LoVo (cell line): ENCODE measurements around the gene SLC22A2.
A peak's percentile ranks its signal among the peaks of the same experiment; 100 is the strongest.
"Not testable (repeated sequence)": the region's sequence is repeated elsewhere in the genome, so short reads cannot be mapped to it uniquely, and the experiment has no call there.

ENCODE experiments used
- DNase-seq: peaks from one replicate; pipeline ENCODE4 v3.0.0-alpha.2; 2016; ENCODE audit warnings: low spot score

Gene SLC22A2

DNA sequence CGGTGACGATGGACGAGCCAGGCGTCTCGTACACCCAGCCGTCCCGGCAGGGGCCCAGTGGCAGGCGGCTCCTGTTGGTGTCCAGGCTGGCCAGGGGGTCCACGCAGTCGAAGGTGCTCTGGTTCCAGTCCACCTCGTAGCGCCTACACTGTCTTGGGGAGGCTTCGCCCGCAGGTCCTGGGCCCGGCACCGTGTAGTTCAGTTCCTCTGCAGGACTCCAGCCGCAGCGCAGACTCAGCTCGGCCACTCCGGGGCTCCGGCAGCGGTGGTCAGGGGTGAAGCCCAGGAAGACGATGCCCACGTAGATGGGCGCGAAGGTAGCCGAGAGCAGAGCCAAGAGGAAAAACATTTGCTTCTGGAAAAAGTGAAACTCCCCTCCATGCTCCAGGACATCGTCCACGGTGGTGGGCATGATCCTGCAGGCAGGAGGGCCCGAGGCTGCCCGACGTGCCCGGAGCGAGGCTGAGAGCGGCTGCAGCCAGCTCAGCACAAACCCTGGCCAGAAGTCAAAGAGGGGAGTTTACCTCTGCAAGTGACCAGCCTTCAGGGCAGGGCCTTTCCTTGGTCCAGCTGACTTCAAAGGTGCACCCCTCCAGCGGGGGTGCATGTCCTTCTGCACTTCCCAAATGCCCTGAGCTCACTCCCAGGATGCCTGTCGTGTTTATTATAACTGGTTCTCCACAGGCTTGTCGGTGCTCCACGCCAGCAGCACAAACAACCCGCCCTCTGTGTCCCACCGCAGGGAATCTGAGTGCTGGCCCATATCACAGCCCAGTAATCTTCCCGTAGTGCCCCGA lies at the start of gene SLC22A2:
Gene SLC22A2, minus strand, starts transcription at position 476 of the 797 bp plus-strand sequence. Its CDS starts 64 bp downstream, at position 412.
- DNase-seq = no peak

DNA sequence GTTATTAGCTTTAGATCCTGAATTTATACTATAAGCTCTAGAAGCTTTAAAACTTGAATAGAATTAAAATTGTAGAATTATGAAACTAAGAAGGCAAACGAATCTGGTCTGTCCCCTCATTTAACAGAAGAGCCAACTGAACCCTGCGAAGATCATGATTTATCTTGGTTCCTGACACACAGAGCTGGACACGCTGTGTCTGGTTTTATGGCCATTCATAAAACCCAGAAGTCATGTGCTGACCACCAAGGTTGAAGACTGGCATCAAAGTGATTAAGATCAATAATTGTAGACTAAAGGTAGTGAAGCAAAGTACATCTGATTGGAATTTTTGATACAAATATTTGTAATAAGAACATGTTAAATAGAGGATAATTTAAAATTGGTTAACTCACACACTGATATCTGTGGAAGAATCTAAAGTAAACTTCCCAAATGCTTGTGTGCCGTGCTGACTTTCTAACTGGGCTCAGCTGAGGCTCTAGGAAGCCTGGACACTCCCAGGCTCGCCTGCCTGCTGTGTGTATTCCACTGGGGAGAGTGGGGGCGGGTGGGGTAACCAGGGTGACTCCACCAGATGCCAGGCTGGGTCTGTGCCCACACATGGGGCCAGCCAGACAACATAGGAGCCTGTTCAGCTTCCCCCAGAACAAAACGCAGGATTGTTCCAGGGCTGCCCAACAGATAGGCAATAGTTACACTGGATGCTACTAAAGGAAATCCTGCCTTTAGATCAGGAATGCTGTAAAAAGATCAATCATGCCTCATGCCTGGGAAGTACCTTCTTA lies 47.5 kb upstream of the SLC22A2 start:
- DNase-seq = no peak

DNA sequence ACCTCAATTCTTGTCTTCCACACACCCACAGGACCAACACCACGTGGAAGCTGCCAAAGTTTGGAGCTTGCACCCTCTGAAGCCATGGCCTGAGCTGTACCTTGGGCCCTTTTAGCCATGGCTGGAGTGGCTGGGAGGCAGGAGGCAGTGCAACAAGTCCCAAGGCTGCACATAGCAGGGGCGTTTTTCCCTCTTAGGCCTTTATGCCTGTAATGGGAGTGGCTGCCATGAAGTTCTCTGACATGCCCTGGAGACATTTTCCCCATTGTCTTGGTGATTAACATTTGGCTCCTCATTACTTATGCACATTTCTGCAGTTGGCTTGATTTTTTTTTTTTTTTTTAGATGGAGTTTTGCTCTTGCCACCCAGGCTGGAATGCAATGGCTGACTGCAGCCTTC lies 45.2 kb upstream of the SLC22A2 start:
- DNase-seq = no peak

DNA sequence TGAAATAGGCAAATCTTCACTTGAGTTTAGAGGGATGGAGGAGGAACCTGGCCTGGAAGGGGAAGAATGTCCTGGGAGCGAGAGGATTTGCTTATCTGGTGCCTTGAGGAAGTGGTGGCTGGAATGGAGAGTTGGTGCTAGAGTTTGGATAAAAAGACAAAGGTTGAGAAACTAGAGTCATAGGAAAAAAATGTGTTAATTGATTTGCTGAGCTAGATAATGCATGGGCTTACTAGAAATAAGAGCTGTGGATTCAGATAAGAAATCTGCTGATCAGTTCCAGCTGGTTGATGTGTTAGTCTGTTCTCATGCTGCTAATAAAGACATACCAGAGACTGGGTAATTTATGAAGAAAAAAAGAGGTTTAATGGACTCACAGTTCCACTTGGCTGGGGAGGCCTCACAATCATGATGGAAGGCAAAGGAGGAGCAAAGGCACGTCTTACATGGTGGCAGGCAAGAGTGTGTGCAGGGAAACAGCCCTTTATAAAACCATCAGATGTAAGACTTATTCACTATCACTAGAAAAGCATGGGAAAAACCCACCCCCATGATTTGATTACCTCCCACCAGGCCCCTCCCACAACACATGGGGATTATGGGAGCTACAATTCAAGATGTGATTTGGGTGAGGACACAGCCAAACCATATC lies 43.9 kb upstream of the SLC22A2 start:
- not testable (repeated sequence) for DNase-seq

DNA sequence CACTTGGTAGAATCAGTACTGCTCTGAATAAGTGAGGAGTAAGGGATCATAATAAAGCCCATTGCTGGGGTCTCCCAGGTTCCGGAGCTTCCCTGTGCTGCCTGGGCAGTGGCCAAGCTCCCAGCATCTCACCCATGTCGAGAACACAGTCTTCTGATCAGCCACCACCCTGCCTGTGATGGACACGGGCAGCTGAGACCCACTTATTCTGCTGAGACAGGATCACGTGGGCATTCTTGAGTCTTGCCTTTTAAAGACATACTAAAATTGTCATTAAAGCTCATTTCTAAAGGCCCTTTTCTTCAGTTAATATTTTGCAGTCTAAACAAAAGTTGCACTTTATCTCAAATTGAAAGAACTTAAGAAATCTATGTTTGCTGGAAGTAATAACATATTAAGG lies 42.7 kb upstream of the SLC22A2 start:
- DNase-seq = no peak

DNA sequence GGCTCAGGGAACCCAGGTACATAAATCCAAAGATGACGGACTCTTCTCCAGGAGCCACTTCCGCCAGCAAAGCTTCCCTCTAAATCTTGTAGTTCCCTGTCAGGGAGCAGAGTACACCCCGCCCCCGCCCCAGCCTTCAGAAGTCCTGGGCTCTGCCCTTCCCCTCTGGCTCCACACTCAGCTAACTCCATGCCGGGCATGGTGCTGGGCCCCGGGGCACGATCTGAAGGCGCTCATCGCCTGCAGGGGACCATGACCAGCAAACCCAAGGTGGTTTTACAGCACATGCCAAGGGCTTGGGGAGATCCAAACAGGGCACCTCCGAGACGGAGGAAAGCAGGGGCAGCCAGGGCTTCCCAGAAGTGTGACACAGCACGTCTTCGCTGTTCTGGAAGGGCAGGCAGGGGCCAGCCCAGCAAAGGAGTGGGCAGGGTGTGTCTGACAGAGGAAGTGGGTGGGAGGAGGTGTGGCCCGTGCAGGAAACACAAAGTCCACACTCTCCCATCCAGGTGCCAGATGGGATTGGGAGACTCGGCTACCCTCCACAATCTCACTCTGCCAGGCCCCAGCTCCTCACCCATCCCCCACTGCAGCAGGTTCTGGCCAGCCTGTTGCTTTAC lies 41.6 kb upstream of the SLC22A2 start:
- DNase-seq = peak; percentile 77

DNA sequence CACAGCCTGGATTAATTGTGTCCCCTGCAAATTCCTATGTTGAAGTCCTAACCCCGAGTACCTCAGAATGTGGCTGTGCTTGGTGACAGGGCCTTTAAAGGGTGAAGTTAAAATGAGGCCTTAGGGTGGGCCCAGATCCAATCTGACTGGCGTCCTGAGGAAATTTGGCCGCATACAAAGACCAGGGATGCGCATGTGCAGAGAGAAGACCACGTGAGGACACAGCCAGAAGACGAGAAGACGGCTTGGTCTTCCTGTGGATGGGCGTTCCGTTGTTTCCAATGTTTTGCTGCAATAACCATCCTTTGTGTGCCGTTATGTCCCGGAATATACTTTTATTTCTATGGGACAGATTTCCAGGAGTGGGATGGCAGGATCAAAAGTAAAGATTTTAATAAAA lies 40.9 kb upstream of the SLC22A2 start:
- no peak for DNase-seq

DNA sequence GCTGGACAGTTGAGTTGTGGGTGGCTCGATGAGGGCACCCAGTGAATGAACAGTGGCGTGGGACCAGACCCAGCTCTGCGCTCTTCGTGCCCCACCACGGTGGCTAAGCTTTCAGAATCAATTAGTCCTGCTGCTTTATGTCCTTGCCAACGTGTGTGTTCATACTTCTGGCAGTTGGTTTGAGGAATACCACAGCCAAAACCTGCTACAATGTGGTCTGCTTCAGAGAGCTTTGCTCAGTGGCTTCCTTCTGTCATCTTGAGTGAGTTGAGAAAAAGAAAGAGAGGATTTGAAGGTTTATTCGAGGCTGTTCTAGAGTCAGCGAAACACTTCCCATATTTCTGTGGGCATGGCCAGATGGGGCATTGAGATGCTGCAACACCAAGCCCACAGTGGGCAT lies 39.5 kb upstream of the SLC22A2 start:
- DNase-seq = no peak

DNA sequence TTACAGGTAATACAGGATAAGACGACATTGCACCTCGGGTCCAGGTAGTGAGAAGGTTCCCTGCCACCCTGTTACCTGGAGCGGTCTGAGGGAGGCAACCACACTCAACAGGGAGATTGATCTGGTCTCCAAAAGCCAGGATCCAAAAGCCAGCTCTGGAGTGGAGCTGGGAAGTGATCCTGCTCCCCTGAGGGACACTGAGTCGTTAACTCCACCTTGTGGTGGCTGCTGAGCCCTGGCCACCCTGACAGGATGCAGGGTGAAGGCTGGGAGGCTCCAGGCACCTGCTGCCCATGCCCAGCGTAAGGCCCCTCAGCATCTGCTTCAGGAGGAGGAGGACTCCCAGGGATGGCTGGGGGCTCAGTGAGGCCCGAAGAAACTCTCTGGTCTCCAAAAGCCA lies 38.7 kb upstream of the SLC22A2 start:
- DNase-seq = no peak

DNA sequence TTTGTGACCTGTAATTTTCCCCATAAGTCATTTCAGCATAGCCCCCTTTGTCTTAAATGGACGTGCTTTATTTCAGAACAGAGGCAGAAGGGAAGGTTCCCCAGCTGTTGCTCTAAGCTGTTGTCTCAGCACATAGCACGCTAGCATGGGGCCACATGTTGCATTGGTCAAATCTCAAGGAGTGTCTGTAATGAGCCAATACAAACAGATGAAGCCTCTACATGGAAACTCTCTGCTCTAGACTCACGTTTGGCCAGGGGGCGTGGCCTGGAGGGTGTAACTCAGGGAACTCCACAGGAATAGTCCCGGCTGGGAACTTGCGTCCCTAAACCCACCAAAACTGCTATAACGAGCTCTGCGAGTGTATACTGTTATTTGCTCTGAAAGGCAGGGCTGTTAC lies 35.2 kb upstream of the SLC22A2 start:
- no peak for DNase-seq

DNA sequence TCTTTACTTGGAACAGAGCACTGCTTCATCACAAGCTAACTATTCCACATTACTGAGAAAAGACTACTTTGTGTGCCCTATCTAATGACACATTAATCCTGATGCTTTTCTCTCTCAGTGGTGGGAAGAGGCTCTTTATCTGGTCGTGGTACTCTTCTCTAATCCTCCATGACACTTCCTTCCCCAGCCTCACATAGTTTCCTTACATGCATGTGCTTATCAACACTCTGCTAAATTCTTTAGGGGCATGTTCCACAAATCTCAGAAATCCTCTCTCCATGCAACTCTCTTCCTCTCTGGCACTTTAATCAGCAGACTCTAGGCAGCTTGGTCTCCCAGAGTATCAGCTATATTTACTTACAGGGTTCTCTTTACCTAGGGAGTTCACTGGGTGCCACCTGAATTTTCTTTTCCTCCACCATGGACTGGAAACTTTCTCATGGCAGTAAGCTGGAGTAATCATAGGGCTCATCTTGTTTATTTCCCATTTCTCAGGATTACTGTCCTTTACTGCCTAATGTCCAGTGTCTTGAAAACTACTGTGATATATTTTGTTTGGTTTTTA lies 27.0 kb upstream of the SLC22A2 start:
- DNase-seq = no peak

DNA sequence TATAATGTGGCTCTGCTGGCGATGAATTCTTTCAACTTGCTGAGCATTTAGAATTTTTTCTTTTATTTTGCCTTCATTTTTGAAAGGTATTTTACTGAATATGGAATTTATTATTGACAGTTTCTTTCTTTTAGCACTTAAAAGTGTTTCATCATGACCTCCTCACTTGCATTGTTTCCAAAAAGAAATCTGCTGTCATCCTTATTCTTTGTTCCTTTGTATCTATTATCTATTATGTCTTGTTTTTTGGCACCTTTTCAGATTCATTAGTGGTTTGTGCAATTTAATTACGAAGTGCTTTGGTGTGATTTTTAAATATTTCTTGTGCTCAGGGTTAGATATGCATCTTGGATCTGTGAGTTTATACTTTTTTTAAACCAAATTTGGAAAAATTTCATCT lies 26.0 kb upstream of the SLC22A2 start:
- no peak for DNase-seq

DNA sequence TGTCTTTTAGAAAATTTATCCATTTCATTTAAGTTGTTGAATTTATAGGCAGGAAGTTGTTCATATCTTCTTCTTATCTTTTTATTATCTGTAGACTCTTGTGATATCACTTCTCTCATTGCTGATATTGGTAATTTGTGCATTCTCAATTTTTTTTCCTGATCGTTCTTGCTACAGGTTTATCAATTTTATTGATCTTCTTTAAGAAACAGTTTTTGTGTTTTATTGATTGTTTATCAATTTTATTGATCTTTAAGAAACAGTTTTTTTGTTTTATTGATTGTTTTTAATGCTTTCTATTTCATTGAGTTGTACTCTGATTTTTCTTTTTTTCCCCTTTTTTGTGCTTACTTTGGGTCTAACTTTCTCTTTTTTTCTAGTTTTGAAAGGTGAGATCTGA lies 23.8 kb upstream of the SLC22A2 start:
- no peak for DNase-seq

DNA sequence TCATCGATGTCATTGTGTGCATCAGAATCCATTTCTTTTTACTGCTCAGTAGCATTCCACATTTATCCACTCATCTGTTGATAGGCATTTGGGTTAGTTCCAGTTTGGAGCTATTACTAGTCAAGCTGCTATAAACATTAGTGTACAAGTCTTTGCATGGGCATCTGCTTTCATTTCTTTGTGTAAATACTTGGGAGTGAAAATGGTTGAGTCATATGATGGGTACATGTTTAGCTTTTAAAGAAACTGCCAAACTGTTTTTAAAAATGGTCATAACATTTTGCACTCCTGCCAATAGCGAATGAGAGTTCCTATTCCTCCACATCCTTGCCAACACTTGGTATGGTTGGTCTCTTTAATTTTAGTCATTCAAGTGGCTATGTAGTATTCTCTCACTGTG lies 21.2 kb upstream of the SLC22A2 start:
- no peak for DNase-seq

DNA sequence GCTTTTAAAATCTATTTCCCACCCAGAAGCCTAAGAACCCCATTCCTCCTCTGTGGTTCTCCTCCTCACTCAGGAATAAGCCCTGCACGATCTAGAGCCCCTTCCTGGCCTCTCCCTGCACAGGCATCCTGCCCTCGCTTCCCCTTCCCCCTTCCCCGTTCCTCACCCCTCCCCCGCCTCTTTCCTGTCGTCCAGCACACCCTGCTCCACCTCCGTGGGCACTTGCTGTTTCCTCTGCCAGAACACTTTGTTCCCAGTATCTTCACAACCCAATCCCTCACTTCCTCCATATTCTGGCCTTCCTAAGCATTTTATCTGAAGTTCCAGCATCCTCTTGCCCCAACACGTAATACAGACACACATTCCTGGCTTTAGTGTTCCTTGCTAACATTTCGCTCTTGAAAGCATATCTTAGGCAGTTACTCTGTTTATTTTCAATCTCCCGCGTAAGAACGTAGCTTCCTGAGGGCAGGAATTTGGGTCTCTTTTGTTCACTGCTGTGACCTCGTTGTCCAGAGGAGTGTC lies 20.2 kb upstream of the SLC22A2 start:
- DNase-seq = no peak

DNA sequence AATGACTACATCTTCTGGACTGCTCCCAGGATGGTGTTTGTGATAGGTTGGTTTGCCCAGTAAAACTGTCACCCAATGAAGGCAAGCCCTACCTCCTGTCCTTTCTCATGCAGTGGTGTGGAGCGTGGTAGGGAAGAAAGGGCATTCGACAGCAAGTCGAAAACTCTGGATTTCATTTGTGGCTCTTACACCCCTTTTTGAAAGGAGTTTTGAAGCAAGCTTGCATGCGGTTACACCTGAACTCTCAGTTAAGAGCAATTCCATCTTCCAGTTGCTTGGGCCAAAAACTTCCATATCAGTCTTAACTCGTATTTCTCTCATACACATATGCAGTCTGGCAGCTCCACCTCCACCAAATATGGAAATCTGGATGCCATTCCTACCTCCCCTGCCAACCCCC lies 19.7 kb upstream of the SLC22A2 start:
- DNase-seq = no peak

DNA sequence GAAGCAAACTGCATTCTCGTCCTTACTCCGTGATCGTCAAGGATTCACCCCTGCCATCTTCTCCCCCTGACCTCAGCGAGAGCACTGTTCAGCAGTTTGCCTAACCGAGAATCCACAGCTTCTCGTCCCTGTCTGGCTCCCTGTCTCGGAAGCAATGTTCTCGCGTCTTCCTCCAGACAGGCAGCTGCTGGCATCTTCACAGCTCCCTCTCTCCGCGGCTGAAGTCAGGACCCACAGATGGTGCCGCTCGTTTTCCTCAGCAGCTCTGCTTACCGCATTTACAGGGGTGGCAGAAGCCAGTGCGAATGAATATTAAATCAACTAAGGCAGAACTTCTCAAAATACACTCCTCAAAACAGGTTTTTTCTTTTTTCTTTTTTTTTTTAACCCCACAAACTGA lies 18.9 kb upstream of the SLC22A2 start:
- no peak for DNase-seq

DNA sequence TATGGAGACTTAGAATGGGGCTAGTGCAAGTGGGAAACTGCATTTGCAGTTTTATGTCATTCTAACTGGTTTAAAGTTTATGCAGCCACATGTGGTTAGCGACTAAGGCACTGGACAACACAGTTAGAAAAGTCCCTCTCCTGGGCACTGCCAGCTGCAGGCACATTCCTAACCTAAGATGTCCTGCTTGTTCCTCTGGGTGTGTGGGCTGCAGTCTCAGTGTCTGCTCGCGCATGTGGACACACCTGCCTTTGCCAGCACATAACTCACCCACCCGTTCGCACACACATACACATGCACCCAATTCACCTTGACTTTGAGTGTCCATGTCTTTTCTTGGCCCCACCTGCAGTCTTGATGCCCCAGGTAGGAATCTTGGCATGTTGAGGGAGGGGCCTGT lies 18.5 kb upstream of the SLC22A2 start:
- DNase-seq = no peak

DNA sequence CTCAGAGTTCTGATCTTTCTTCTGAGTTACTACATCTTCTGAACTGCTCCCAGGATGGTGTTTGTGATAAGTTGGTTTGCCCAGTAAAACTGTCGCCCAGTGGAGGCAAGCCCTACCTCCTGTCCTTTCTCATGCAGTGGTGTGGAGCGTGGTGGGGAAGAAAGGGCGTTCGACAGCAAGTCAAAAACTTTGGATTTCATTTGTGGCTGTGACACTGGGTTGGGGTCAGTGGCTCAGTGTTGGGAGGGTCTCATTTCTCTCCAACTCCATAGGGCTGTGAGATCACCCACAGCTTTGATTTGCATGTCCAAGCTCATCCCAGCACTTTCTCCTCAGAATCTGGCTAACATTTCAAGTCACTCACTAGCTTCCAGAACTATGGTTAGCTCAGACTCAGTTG lies 17.5 kb upstream of the SLC22A2 start:
- DNase-seq = no peak

DNA sequence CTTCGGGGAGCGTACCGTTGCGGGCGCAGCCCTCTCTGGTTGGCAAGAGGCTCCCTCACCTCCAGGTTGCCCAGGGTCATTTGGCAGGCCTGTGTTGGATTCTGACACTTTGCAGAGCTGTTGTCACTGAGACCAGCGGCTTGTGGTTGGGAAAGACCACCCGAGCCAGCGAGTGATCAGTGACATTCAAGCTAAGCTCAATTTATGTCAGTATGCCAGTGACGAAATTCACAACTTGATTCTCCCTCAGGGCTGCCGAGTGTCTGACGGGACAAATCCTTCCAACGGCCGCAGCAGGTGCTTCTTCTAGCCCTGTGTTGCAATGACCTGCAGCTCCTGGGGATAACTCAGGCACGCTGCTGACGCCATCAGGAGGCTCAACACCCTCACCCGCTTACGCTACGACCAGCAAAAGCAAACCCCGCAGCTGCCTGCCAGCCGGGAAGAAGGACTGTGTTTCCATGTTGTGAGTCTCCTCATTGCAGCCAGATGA lies 16.9 kb upstream of the SLC22A2 start:
- DNase-seq = no peak

DNA sequence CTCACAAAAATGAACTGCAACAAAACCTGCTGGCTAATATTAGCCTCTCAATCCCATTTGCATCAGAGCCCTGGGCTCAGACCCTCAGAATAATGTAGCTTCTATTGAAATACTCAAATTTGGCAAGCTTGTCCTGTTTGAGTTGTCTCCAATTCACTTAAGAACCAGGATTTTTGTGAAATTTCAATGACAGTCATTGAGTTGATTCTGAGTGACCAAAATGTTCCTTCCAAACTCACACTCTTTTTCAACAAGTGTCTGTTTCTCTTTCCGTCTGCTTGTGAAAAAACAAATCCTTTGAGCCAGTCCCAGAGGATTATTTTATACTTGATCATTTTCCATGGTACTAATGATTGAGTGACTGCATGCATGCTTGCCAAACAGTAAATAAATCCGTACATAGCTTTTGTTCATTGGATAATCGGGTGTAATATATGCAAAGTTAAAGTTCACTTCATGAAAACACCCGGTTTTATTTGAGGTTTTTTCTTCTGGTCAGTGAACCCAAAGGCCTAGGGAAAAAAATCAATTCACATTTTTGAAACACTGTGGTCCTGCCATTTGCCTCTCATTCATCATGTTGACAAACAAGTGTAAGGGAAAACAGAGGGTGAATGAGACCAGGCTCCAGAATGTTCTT lies 16.4 kb upstream of the SLC22A2 start:
- DNase-seq = no peak
